HepG2 (cell line): Measurements from ENCODE around the gene L1CAM. TPM values are rescaled to one million over a fixed set of nuclear protein-coding genes. Genes with fewer than 3 reads are reported as not detected.

ENCODE experiments used
- ATAC-seq: fragments of 200-7000 bp; cut with Tn5 transposase; 3 replicates; pipeline ENCODE4 v1.9.1; 2020; ENCODE audit warnings: mild to moderate bottlenecking, moderate library complexity
- BruUV-seq: library from RNA; stranded (reverse); fragments of 400-500 nt; replicated peaks from 2 replicates; lab custom pipeline; 2021; lab: Mats Ljungman, UMichigan
- CTCF ChIA-PET: fragments of 300-600 bp; formaldehyde crosslinking; extraction: SDS; loops from one replicate; lab custom pipeline; 2021; ENCODE audit warnings: low total read pairs, inconsistent platforms, low intra/inter-chr PET ratio; lab: Yijun Ruan, JAX
- POLR2A ChIA-PET: fragments of 350-600 bp; sonication (Branson Sonifier 250); formaldehyde crosslinking; loops from one replicate; lab custom pipeline; 2020; ENCODE audit warnings: antibody characterized with exemption, inconsistent platforms; lab: Yijun Ruan, JAX
- DNase-seq: peaks from one replicate; pipeline ENCODE4 v3.0.0-alpha.2; 2015; ENCODE audit warnings: low spot score
- FAIRE-seq: peaks from 3 replicates; lab custom pipeline; 2011; peaks lifted over from hg19 to GRCh38; lab: Jason Lieb, UNC
- H2AFZ ChIP-seq: one replicate; pipeline ENCODE4 v1.6.1; 2011; ENCODE audit warnings: low read length, inconsistent platforms
- H3K27ac ChIP-seq: fragments of 300-600 bp; 3 replicates; pipeline ENCODE4 v1.8.0; 2011; ENCODE audit warnings: mixed run types, mild to moderate bottlenecking, mixed read lengths, low read length, inconsistent platforms; ENCODE audit not compliant: insufficient read depth; ENCODE audit errors: extremely low read length
- H3K27me3 ChIP-seq, 2 experiments: fragments of 200-600 bp in 1 of 2; 2 replicates in 1 of 2; 3 replicates in 1 of 2; pipeline versions ENCODE4 v1.6.0 to v1.8.0; 2011; ENCODE audit warnings: low read length in 2 of 2, mild to moderate bottlenecking in 2 of 2, moderate library complexity in 2 of 2, inconsistent platforms in 1 of 2; ENCODE audit not compliant: insufficient read depth in 2 of 2, control insufficient read depth in 1 of 2
- H3K36me3 ChIP-seq, 2 experiments: fragments of 200-600 bp in 1 of 2; replicated peaks in 1 of 2; 2 replicates in 1 of 2; 3 replicates in 1 of 2; pipeline versions ENCODE4 v1.5.1 to v1.8.0; 2011; ENCODE audit warnings: low read length in 2 of 2, inconsistent platforms in 1 of 2; ENCODE audit not compliant: insufficient read depth in 2 of 2, control insufficient read depth in 1 of 2
- H3K4me1 ChIP-seq: 2 replicates; pipeline ENCODE4 v1.5.1; 2012; ENCODE audit warnings: low read length, inconsistent platforms; ENCODE audit not compliant: insufficient read depth
- H3K4me2 ChIP-seq: 2 replicates; pipeline ENCODE4 v1.6.0; 2011; ENCODE audit warnings: low read depth, low read length, inconsistent platforms
- H3K4me3 ChIP-seq, 3 experiments: fragments of 200-600 bp in 1 of 3; sonication (generic), shearing (Covaris generic) in 1 of 3; replicated peaks in 1 of 3; 2 replicates each; pipeline ENCODE4 v1.5.1; 2011 to 2016; ENCODE audit warnings: low read length in 3 of 3, inconsistent platforms in 2 of 3, low read depth in 2 of 3, mild to moderate bottlenecking in 2 of 3, control low read depth in 1 of 3, mixed read lengths in 1 of 3; ENCODE audit not compliant: insufficient read depth in 1 of 3
- H3K79me2 ChIP-seq: one replicate; pipeline ENCODE4 v1.6.1; 2011; ENCODE audit warnings: low read length, inconsistent platforms; ENCODE audit not compliant: insufficient read depth
- H3K9ac ChIP-seq: 2 replicates; pipeline ENCODE4 v1.6.0; 2011; ENCODE audit warnings: mild to moderate bottlenecking, low read depth, low read length, inconsistent platforms; ENCODE audit not compliant: insufficient read depth
- H3K9me3 ChIP-seq: 2 replicates; pipeline ENCODE4 v1.5.1; 2012; ENCODE audit warnings: mild to moderate bottlenecking, low read length
- H4K20me1 ChIP-seq: 2 replicates; pipeline ENCODE4 v1.6.0; 2011; ENCODE audit warnings: inconsistent platforms, mild to moderate bottlenecking, low read length, moderate library complexity; ENCODE audit not compliant: insufficient read depth
- ADNP ChIP-seq: sonication (generic); formaldehyde crosslinking; IDR thresholded peaks from 2 replicates; pipeline ENCODE4 v1.4.0; 2020; ENCODE audit warnings: missing genetic modification reagents
- BORCS8-MEF2B ChIP-seq: sonication (generic); formaldehyde crosslinking; IDR thresholded peaks from 2 replicates; pipeline ENCODE4 v1.8.0; 2022; ENCODE audit warnings: mild to moderate bottlenecking, missing genetic modification reagents
- DDIT3 ChIP-seq: sonication (generic); formaldehyde crosslinking; IDR thresholded peaks from 2 replicates; pipeline ENCODE4 v1.4.0; 2020; ENCODE audit warnings: mild to moderate bottlenecking, missing genetic modification reagents
- KIAA2018 ChIP-seq: sonication (generic); formaldehyde crosslinking; IDR thresholded peaks from 2 replicates; pipeline ENCODE4 v1.5.0; 2020; ENCODE audit warnings: mild to moderate bottlenecking, missing genetic modification reagents, borderline replicate concordance
- MYNN ChIP-seq: sonication (generic); formaldehyde crosslinking; IDR thresholded peaks from 2 replicates; pipeline ENCODE4 v1.4.0; 2020; ENCODE audit warnings: mild to moderate bottlenecking, low read depth, missing genetic modification reagents
- RBAK ChIP-seq: sonication (generic); formaldehyde crosslinking; IDR thresholded peaks from 2 replicates; pipeline ENCODE4 v1.5.1; 2020; ENCODE audit warnings: mild to moderate bottlenecking, missing genetic modification reagents
- SMAD9 ChIP-seq: sonication (generic); formaldehyde crosslinking; IDR thresholded peaks from 2 replicates; pipeline ENCODE4 v1.5.1; 2020; ENCODE audit warnings: mild to moderate bottlenecking, missing genetic modification reagents
- SPEN ChIP-seq: sonication (generic); formaldehyde crosslinking; IDR thresholded peaks from 2 replicates; pipeline ENCODE4 v1.5.1; 2020; ENCODE audit warnings: low read depth, mild to moderate bottlenecking, missing genetic modification reagents
- TCF12 ChIP-seq, 2 experiments: fragments of 450-650 bp in 1 of 2; sonication (generic) in 1 of 2; formaldehyde crosslinking in 1 of 2; IDR thresholded peaks; 2 replicates each; pipeline versions ENCODE4 v1.6.1 to v1.8.0; 2017 to 2022; ENCODE audit warnings: antibody characterized with exemption in 1 of 2, mild to moderate bottlenecking in 1 of 2, missing genetic modification reagents in 1 of 2, moderate library complexity in 1 of 2
- ZBTB33 ChIP-seq: sonication (generic); formaldehyde crosslinking; IDR thresholded peaks from 2 replicates; pipeline ENCODE4 v1.4.0; 2020; ENCODE audit warnings: missing genetic modification reagents
- ZNF460 ChIP-seq: sonication (generic); formaldehyde crosslinking; IDR thresholded peaks from 2 replicates; pipeline ENCODE4 v1.5.1; 2020; ENCODE audit warnings: missing genetic modification reagents, mild to moderate bottlenecking, borderline replicate concordance
- ZNF614 ChIP-seq: IDR thresholded peaks from 2 replicates; pipeline ENCODE4 v1.6.1; 2018; ENCODE audit warnings: missing biosample characterization, missing genetic modification reagents, inconsistent platforms, borderline replicate concordance
- WGBS: methylation state at CpG from one replicate; pipeline ENCODE4 v1.1.6; 2017; ENCODE audit warnings: low lambda C conversion rate; 5-methylcytosine and 5-hydroxymethylcytosine counted together
- in situ Hi-C: cut with HindIII; loops from 2 replicates; pipeline ENCODE4 v1.10.0; 2017; ENCODE audit warnings: low pct_unique_long_range_greater_than_20kb; ENCODE audit not compliant: extremely low pct_ligation_motif_present
- intact Hi-C: fragments of 100-400 bp; cut with micrococcal nuclease; formaldehyde crosslinking; loops from one replicate; pipeline ENCODE4 v1.10.0; 2022; ENCODE audit not compliant: unreplicated experiment
- polyA plus RNA-seq, 8 experiments: library from polyadenylated mRNA; depleted of rRNA in 3 of 8; stranded (reverse) in 7 of 8; unstranded in 1 of 8; fragments of >200 nt; fragmentation: Illumina TruSeq in 4 of 8; extraction: Trizol in 4 of 8; gene quantifications; 2 replicates each; pipeline versions ENCODE4 v1.2.1 to v1.2.3, GENCODE V29; 2011 to 2016; ENCODE audit warnings: low read depth in 4 of 8, missing spikeins in 1 of 8, mixed read lengths in 1 of 8; ENCODE audit not compliant: insufficient read depth in 1 of 8
- total RNA-seq, 5 experiments: library from RNA; depleted of rRNA; stranded (reverse); fragments of >200 nt; fragmentation: Illumina TruSeq; extraction: Trizol; gene quantifications; 2 replicates each; pipeline ENCODE4 v1.2.3, GENCODE V29; 2016; ENCODE audit warnings: low read depth in 1 of 5

The L1CAM gene
- total and polyA plus RNA-seq, 2 of the 13 experiments (the other 11 are each of a cell fraction or from before 2014, with no cell fraction given): 1.4 to 2.0 TPM

- Histone ChIP-seq H3K79me2 (no peaks in the 10 kb centered on the region), H3K9me3 (no peaks in the 10 kb centered on the region), H3K9ac (no peak overlapping the region), H2AFZ (no peak overlapping the region), H3K27me3 (peaks cover 0 to 4% of the 10 kb centered on the region in 2 experiments; a peak in 2 of 5 replicates), H3K4me1 (peaks cover 5% of the 10 kb centered on the region), H3K4me2 (no peak overlapping the region), H3K27ac (no peak overlapping the region), H4K20me1 (no peaks in the 10 kb centered on the region)
- ChIA-PET CTCF (no interaction called here), POLR2A (interaction anchor here (1.0 kb wide), 1 partner anchor 17 kb away, joined by 4 read pairs; no protein-coding TSS in a partner anchor)
- FAIRE-seq: no peak
- no TSS peak for BruUV-seq
- DNase-seq: no peak
- ATAC-seq: no peak
- WGBS: 42% methylated on average over 10 of the region's 22 CpGs
- no peak for TF ChIP-seq TCF12 (IDR thresholded peaks at IDR 0.05)
- TF ChIP-seq TCF12 (CRISPR knock-in tag; IDR thresholded peaks at IDR 0.05): no peak
- no peak for TF ChIP-seq MYNN (CRISPR knock-in tag)
- TF ChIP-seq ZNF614: no peak
- TF ChIP-seq DDIT3 (CRISPR knock-in tag): no peak
- TF ChIP-seq SPEN: no peak
- no peak for TF ChIP-seq SMAD9 (CRISPR knock-in tag)
- no peak for TF ChIP-seq BORCS8-MEF2B (CRISPR knock-in tag)
- TF ChIP-seq RBAK (CRISPR knock-in tag): no peak
- no peak for TF ChIP-seq ZNF460
- no peak for TF ChIP-seq KIAA2018 (CRISPR knock-in tag)
- no peak for TF ChIP-seq ZBTB33 (CRISPR knock-in tag)
- TF ChIP-seq ADNP: no peak
- TF ChIP-seq, all 625 proteins: peak for 0
- Histone ChIP-seq H3K4me3 (no peak overlapping the region), H3K36me3 (no peaks in the 10 kb centered on the region)
- in situ Hi-C loops: no loop called here
- intact Hi-C loops: no loop called here
These were observed 24.5 kb upstream of the L1CAM start for GRCh38 chrX:153910446-153910845.
